Mesenchymal stem cell (in vitro differentiated cells and primary cell): ENCODE measurements around the gene ARHGAP15.

Experiments used
- DNase-seq: peaks from one replicate; pipeline ENCODE4 v3.0.0-alpha.2; 2013
- H2AFZ ChIP-seq: one replicate; pipeline ENCODE4 v1.6.1; 2013; ENCODE audit warnings: low read depth, mild to moderate bottlenecking, control low read depth, inconsistent platforms, low read length, moderate library complexity
- H2AK5ac ChIP-seq: 2 replicates; pipeline ENCODE4 v1.6.1; 2013; ENCODE audit warnings: low read length, moderate library complexity, mild to moderate bottlenecking, inconsistent platforms; ENCODE audit not compliant: severe bottlenecking
- H2BK120ac ChIP-seq: one replicate; pipeline ENCODE4 v1.6.1; 2013; ENCODE audit warnings: low read depth, mild to moderate bottlenecking, inconsistent platforms, low read length, moderate library complexity
- H2BK12ac ChIP-seq, 2 experiments: one replicate each; pipeline ENCODE4 v1.6.1; 2013; ENCODE audit warnings: inconsistent platforms in 2 of 2, low read length in 2 of 2, mild to moderate bottlenecking in 2 of 2, moderate library complexity in 2 of 2, control low read depth in 1 of 2
- H2BK15ac ChIP-seq: one replicate; pipeline ENCODE4 v1.6.1; 2013; ENCODE audit warnings: mild to moderate bottlenecking, low read depth, inconsistent platforms; ENCODE audit not compliant: poor library complexity, severe bottlenecking
- H2BK5ac ChIP-seq: 2 replicates; pipeline ENCODE4 v1.6.1; 2013; ENCODE audit warnings: low read depth, mild to moderate bottlenecking, low read length, control low read depth, inconsistent platforms; ENCODE audit not compliant: poor library complexity, severe bottlenecking
- H3K14ac ChIP-seq, 2 experiments: one replicate each; pipeline ENCODE4 v1.6.1; 2013; ENCODE audit warnings: inconsistent platforms in 2 of 2, low read length in 2 of 2, control low read depth in 1 of 2, mild to moderate bottlenecking in 1 of 2, moderate library complexity in 1 of 2
- H3K18ac ChIP-seq, 2 experiments: one replicate each; pipeline ENCODE4 v1.6.1; 2013; ENCODE audit warnings: inconsistent platforms in 2 of 2, low read length in 2 of 2, control low read depth in 1 of 2, low read depth in 1 of 2, mild to moderate bottlenecking in 1 of 2
- H3K23ac ChIP-seq, 2 experiments: one replicate each; pipeline ENCODE4 v1.6.1; 2013; ENCODE audit warnings: inconsistent platforms in 2 of 2, low read length in 2 of 2, mild to moderate bottlenecking in 2 of 2, moderate library complexity in 2 of 2, control low read depth in 1 of 2
- H3K27ac ChIP-seq: 2 replicates; pipeline ENCODE4 v1.5.1; 2013; ENCODE audit warnings: mild to moderate bottlenecking, moderate library complexity, low read length, control low read depth, inconsistent platforms; ENCODE audit not compliant: poor library complexity, severe bottlenecking
- H3K27me3 ChIP-seq, 2 experiments: 2 replicates each; pipeline versions ENCODE4 v1.6.1 to v1.7.0; 2013; ENCODE audit warnings: low read length in 2 of 2, mild to moderate bottlenecking in 2 of 2, moderate library complexity in 2 of 2, control low read depth in 1 of 2, inconsistent platforms in 1 of 2; ENCODE audit not compliant: control insufficient read depth in 1 of 2, insufficient read depth in 1 of 2
- H3K36me3 ChIP-seq, 2 experiments: 2 replicates each; pipeline versions ENCODE4 v1.6.1 to v1.7.0; 2013; ENCODE audit warnings: low read length in 2 of 2, control low read depth in 1 of 2, inconsistent platforms in 1 of 2, low read depth in 1 of 2, mild to moderate bottlenecking in 1 of 2; ENCODE audit not compliant: insufficient read depth in 2 of 2, control insufficient read depth in 1 of 2
- H3K4ac ChIP-seq, 2 experiments: one replicate each; pipeline ENCODE4 v1.6.1; 2013; ENCODE audit warnings: inconsistent platforms in 2 of 2, low read length in 2 of 2, mild to moderate bottlenecking in 2 of 2, moderate library complexity in 2 of 2, control low read depth in 1 of 2, low read depth in 1 of 2
- H3K4me1 ChIP-seq: 2 replicates; pipeline ENCODE4 v1.6.1; 2013; ENCODE audit warnings: low read depth, low read length, control low read depth; ENCODE audit not compliant: control insufficient read depth, insufficient read depth
- H3K4me2 ChIP-seq: 2 replicates; pipeline ENCODE4 v1.6.1; 2013; ENCODE audit warnings: low read length, mild to moderate bottlenecking, inconsistent platforms; ENCODE audit not compliant: poor library complexity, severe bottlenecking
- H3K4me3 ChIP-seq, 2 experiments: 2 replicates each; pipeline versions ENCODE4 v1.5.1 to v1.7.0; 2013; ENCODE audit warnings: low read length in 2 of 2, mild to moderate bottlenecking in 2 of 2, control low read depth in 1 of 2, low read depth in 1 of 2; ENCODE audit not compliant: insufficient read depth in 1 of 2
- H3K79me1 ChIP-seq: replicated peaks from 2 replicates; pipeline ENCODE4 v1.6.1; 2013; ENCODE audit warnings: mild to moderate bottlenecking, control low read depth, low read length, inconsistent platforms; ENCODE audit not compliant: poor library complexity, severe bottlenecking
- H3K9ac ChIP-seq: 2 replicates; pipeline ENCODE4 v1.7.0; 2013; ENCODE audit warnings: mild to moderate bottlenecking, low read length, moderate library complexity
- H3K9me3 ChIP-seq: 2 replicates; pipeline ENCODE4 v1.7.0; 2013; ENCODE audit warnings: mild to moderate bottlenecking, low read length; ENCODE audit not compliant: control insufficient read depth
- H4K8ac ChIP-seq: one replicate; pipeline ENCODE4 v1.6.1; 2013; ENCODE audit warnings: inconsistent platforms, mild to moderate bottlenecking, low read length, moderate library complexity
- H4K91ac ChIP-seq: one replicate; pipeline ENCODE4 v1.6.1; 2013; ENCODE audit warnings: mild to moderate bottlenecking, low read length, inconsistent platforms
- WGBS: methylation state at CpG from one replicate; pipeline ENCODE4 v1.1.7; 2013; ENCODE audit warnings: mixed read lengths; 5-methylcytosine and 5-hydroxymethylcytosine counted together

Gene ARHGAP15

DNA sequence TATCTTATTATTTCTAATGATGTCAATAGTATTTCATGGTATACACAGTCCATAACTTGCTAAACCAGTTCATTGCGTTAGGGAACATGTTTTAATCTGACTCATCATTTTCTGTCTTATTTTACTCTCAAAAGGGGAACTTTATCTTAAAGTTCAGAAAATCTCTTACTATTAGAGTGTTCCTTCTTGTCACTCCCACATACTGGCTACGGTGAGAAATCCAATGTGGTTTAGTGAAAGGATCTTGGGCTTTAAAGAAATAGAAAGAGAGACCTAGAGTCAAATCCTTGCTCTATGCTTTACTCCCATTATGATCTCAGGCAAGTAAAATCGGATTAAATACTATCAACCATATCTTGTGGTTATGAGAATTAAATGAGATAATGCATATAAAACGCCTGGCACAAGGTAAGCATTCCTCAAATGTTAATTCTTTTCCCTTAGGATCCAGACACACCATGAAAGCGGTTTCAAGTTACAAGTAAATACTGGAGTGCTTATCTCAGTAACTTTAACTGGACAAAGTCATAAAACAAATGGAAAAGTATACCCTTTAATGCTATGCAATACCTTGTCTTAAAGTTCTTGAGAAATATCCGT lies 576.0 kb downstream of the ARHGAP15 start:
- Histone ChIP-seq H2BK12ac (no peak overlapping the region), H3K18ac (no peak overlapping the region), H4K91ac (no peak overlapping the region), H3K27ac (no peak overlapping the region), H3K14ac (no peak overlapping the region), H3K27me3 (no peaks in the 10 kb centered on the region), H3K9me3 (peaks cover 2% of the 10 kb centered on the region), H2BK120ac (no peak overlapping the region), H2AK5ac (no peak overlapping the region), H4K8ac (no peak overlapping the region), H3K4me3 (no peak overlapping the region), H3K4me1 (no peaks in the 10 kb centered on the region), H3K4me2 (no peak overlapping the region), H3K36me3 (no peaks in the 10 kb centered on the region), H2BK15ac (no peak overlapping the region), H3K23ac (no peak overlapping the region), H3K4ac (no peak overlapping the region), H2BK5ac (no peak overlapping the region), H3K79me1 (no peaks in the 10 kb centered on the region), H2AFZ (no peak overlapping the region), H3K9ac (no peak overlapping the region)
- DNase-seq, result no peak
- 84% methylated on average over 2 of the region's 6 CpGs for WGBS

DNA sequence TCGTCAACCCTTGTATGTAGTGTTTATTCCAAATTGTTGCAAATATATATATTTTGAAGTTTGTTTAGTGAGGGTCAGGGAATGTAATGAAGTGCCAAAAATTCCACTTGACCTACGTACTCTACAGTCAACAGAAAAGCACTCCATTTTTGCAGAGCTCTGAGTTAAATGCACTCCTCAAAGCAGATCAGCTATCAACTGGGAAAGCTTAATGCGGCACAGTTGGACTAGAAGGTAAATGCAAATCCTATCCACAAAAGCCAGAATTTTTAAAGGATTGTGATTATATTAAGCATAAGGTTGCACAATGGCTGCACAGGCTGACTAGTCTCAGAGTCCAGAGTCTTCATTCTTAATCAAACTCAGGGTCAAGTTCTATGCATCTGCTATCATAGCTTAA lies 577.1 kb downstream of the ARHGAP15 start:
- H3K14ac ChIP-seq, result no peak overlapping the region
- WGBS, result 67% methylated on average over 1 of the region's 3 CpGs
- no peak overlapping the region for H2BK120ac ChIP-seq
- no peaks in the 10 kb centered on the region for H3K27me3 ChIP-seq
- H2BK15ac ChIP-seq, result no peak overlapping the region
- H2AK5ac ChIP-seq, result no peak overlapping the region
- H2AFZ ChIP-seq, result no peak overlapping the region
- H3K4me3 ChIP-seq, result no peak overlapping the region
- H3K4me2 ChIP-seq, result no peak overlapping the region
- no peak overlapping the region for H4K8ac ChIP-seq
- H3K9me3 ChIP-seq, result peaks cover 11% of the 10 kb centered on the region
- H4K91ac ChIP-seq, result no peak overlapping the region
- no peaks in the 10 kb centered on the region for H3K36me3 ChIP-seq
- no peak overlapping the region for H3K27ac ChIP-seq
- H3K4ac ChIP-seq, result no peak overlapping the region
- no peak overlapping the region for H3K9ac ChIP-seq
- H3K4me1 ChIP-seq, result no peaks in the 10 kb centered on the region
- DNase-seq, result peak; percentile 33
- H3K23ac ChIP-seq, result no peak overlapping the region
- no peak overlapping the region for H3K18ac ChIP-seq
- H2BK5ac ChIP-seq, result no peak overlapping the region
- no peak overlapping the region for H2BK12ac ChIP-seq
- no peaks in the 10 kb centered on the region for H3K79me1 ChIP-seq

DNA sequence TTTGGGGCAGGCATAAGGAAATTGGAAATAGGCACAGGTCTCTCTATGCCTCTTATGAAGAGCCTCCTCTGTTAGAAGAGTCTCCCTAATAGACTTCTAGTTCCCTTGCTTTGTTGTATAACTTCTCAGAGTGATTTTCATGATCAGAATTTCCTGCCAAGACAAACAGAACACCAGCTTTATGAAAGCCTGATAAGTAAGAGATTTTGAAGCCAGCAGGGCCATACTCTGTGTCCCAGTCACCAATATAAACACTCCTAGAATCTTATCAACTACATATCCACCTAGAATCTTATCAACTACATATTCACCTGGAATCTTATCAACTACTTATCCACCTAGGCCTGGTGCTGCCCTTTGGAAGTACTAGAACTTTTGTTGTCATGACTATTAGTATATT lies 579.5 kb downstream of the ARHGAP15 start:
- Histone ChIP-seq H3K4me1 (no peaks in the 10 kb centered on the region), H3K4ac (no peak overlapping the region), H2BK12ac (no peak overlapping the region), H2BK120ac (no peak overlapping the region), H3K27ac (no peak overlapping the region), H3K23ac (no peak overlapping the region), H4K8ac (no peak overlapping the region), H4K91ac (no peak overlapping the region), H3K14ac (no peak overlapping the region), H2BK5ac (no peak overlapping the region), H2AK5ac (no peak overlapping the region), H3K9me3 (peaks cover 21% of the 10 kb centered on the region), H3K36me3 (no peaks in the 10 kb centered on the region), H2BK15ac (no peak overlapping the region), H3K27me3 (no peaks in the 10 kb centered on the region), H3K9ac (no peak overlapping the region), H2AFZ (no peak overlapping the region), H3K79me1 (no peaks in the 10 kb centered on the region), H3K18ac (no peak overlapping the region), H3K4me3 (no peak overlapping the region), H3K4me2 (no peak overlapping the region)
- DNase-seq, result no peak

DNA sequence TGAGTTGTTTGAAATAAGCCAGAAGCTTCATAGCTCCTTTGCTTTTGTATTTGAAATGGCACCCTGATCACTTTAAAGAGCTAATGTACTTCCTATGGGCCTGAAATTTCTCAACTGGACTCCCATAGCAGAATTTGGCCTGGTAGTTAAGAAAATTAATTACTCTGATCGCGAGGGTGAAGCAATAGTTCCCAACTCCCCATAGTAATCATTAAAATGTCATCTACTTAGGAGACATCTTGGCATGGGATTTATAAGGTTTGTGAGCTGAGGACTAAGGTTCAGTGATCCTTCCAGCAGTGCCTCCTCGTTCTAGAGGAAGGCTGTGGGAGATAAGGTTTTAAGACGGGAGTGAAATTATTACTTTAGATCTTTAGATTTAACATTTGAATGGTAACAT lies 581.0 kb downstream of the ARHGAP15 start:
- H2BK12ac ChIP-seq, result no peak overlapping the region
- no peak overlapping the region for H3K4me3 ChIP-seq
- no peak overlapping the region for H3K9ac ChIP-seq
- H3K23ac ChIP-seq, result no peak overlapping the region
- WGBS, result 86% methylated on average over 1 of the region's 4 CpGs
- H3K36me3 ChIP-seq, result no peaks in the 10 kb centered on the region
- H3K4me2 ChIP-seq, result no peak overlapping the region
- no peaks in the 10 kb centered on the region for H3K4me1 ChIP-seq
- no peak for DNase-seq
- no peaks in the 10 kb centered on the region for H3K27me3 ChIP-seq
- H2BK5ac ChIP-seq, result no peak overlapping the region
- H4K91ac ChIP-seq, result no peak overlapping the region
- no peak overlapping the region for H4K8ac ChIP-seq
- no peak overlapping the region for H2AFZ ChIP-seq
- H3K79me1 ChIP-seq, result no peaks in the 10 kb centered on the region
- no peak overlapping the region for H2BK15ac ChIP-seq
- H3K4ac ChIP-seq, result no peak overlapping the region
- H3K18ac ChIP-seq, result no peak overlapping the region
- no peak overlapping the region for H3K14ac ChIP-seq
- no peak overlapping the region for H2BK120ac ChIP-seq
- no peak overlapping the region for H2AK5ac ChIP-seq
- H3K9me3 ChIP-seq, result peaks cover 21% of the 10 kb centered on the region
- no peak overlapping the region for H3K27ac ChIP-seq
